ENCODE measurements around the gene KLHL8. TPM values are rescaled to one million over a fixed set of nuclear protein-coding genes. Genes with fewer than 3 reads are reported as not detected.

The KLHL8 gene
- total and polyA plus RNA-seq, 4 donors: 2.9 to 14.4 (median 5.1) TPM

- Histone ChIP-seq H3K9me3 (ENCODE audit: control insufficient read depth in 4 of 4, low read length in 3 of 4) (no peaks in the 10 kb centered on the region), H3K27me3 (ENCODE audit: control insufficient read depth in 4 of 4, insufficient read depth in 4 of 4, low read length in 3 of 4) (no peaks in the 10 kb centered on the region)
- WGBS: 83% methylated on average over 5 of the region's 5 CpGs
Observed at GRCh38 chr4:87225936-87226335, 5.5 kb upstream of the KLHL8 start.

More at GRCh38 chr4:87225936-87226335, 5.5 kb upstream of the KLHL8 start:
- Histone ChIP-seq H3K9ac (ENCODE audit: low read depth in 1 of 2, low read length in 2 of 2) (no peak overlapping the region), H3K4me1 (ENCODE audit: control insufficient read depth in 4 of 4, insufficient read depth in 4 of 4, low read length in 3 of 4) (peaks cover 3 to 14% (median 4%) of the 10 kb centered on the region in 4 donors), H3K4me3 (ENCODE audit: low read depth in 1 of 3, low read length in 3 of 3) (no peak overlapping the region), H3K36me3 (ENCODE audit: control insufficient read depth in 4 of 4, insufficient read depth in 3 of 4, low read depth in 1 of 4, low read length in 3 of 4) (no peaks in the 10 kb centered on the region), H3K27ac (ENCODE audit: low read depth in 1 of 2, low read length in 2 of 2) (no peak overlapping the region)
- no peak for DNase-seq (ENCODE audit: low spot score)
- TF ChIP-seq REST (IDR thresholded peaks at IDR 0.05) (no peak), TAF1 (conservative IDR thresholded peaks at IDR 0.05) (no peak), FOXA2 (IDR thresholded peaks at IDR 0.05) (no peak), SP1 (IDR thresholded peaks at IDR 0.05) (no peak), YY1 (IDR thresholded peaks at IDR 0.05) (no peak), HNF4G (IDR thresholded peaks at IDR 0.05) (no peak), NR2F2 (IDR thresholded peaks at IDR 0.05) (no peak), RXRA (IDR thresholded peaks at IDR 0.05) (no peak), ZBTB33 (IDR thresholded peaks at IDR 0.05) (no peak), CTCF (IDR thresholded peaks at IDR 0.05; ENCODE audit: low read depth, low read length, missing input control) (no peak), GABPA (IDR thresholded peaks at IDR 0.05 in 1 of 2, conservative IDR thresholded peaks at IDR 0.05 in 1 of 2) (no peak), EGR1 (IDR thresholded peaks at IDR 0.05; ENCODE audit: low read depth in 2 of 2) (no peak), FOXA1 (IDR thresholded peaks at IDR 0.05) (no peak), HNF4A (conservative IDR thresholded peaks at IDR 0.05) (no peak)
